Glutamatergic neuron (in vitro differentiated cells): ENCODE data around the gene MAMDC2. TPM values are rescaled to one million over a fixed set of nuclear protein-coding genes. Genes with fewer than 3 reads are reported as not detected.

Experiments
- DNase-seq: peaks from one replicate; pipeline ENCODE4 v3.0.0; 2022
- H3K27ac Mint-ChIP-seq: one replicate; pipeline ENCODE4 v1.8.0; 2020; ENCODE audit warnings: mild to moderate bottlenecking, mixed read lengths, inconsistent platforms; ENCODE audit not compliant: unreplicated experiment
- H3K27me3 Mint-ChIP-seq: one replicate; pipeline ENCODE4 v1.8.0; 2020; ENCODE audit warnings: mild to moderate bottlenecking, moderate library complexity, mixed read lengths, inconsistent platforms; ENCODE audit not compliant: unreplicated experiment
- H3K36me3 Mint-ChIP-seq: one replicate; pipeline ENCODE4 v1.8.0; 2020; ENCODE audit warnings: mild to moderate bottlenecking, mixed read lengths, inconsistent platforms; ENCODE audit not compliant: unreplicated experiment
- H3K4me1 Mint-ChIP-seq: one replicate; pipeline ENCODE4 v1.8.0; 2020; ENCODE audit warnings: mild to moderate bottlenecking, low read depth, mixed read lengths, inconsistent platforms; ENCODE audit not compliant: unreplicated experiment
- H3K4me3 Mint-ChIP-seq: one replicate; pipeline ENCODE4 v1.8.0; 2020; ENCODE audit warnings: mild to moderate bottlenecking, mixed read lengths, inconsistent platforms; ENCODE audit not compliant: unreplicated experiment
- H3K9me3 Mint-ChIP-seq: one replicate; pipeline ENCODE4 v1.8.0; 2020; ENCODE audit warnings: mild to moderate bottlenecking, moderate library complexity, mixed read lengths, inconsistent platforms; ENCODE audit not compliant: unreplicated experiment
- total RNA-seq: library from RNA; stranded (reverse); fragmentation: NEBNext Ultra II Directional; extraction: Animal tissue kit (Norgen Biotek cat#: 25700); gene quantifications from one replicate; pipeline ENCODE4 v1.2.1, GENCODE V29; 2021; ENCODE audit not compliant: unreplicated experiment
- TF ChIP-seq, protein P1 (sequence below): fragments of 200-600 bp; sonication (generic); IDR thresholded peaks from one replicate; pipeline ENCODE4 v1.5.0; 2021; ENCODE audit not compliant: partially characterized antibody, unreplicated experiment

The MAMDC2 gene
- total RNA-seq, 1 donor from 2014 or later: 0.22 TPM

GRCh38 chr9:70125621-70126263, 82.1 kb downstream of the MAMDC2 start:
- Mint-ChIP-seq H3K4me1 (peaks cover 3% of the 10 kb centered on the region), H3K4me3 (no peak overlapping the region), H3K9me3 (peaks cover 3% of the 10 kb centered on the region), H3K36me3 (no peaks in the 10 kb centered on the region), H3K27me3 (no peaks in the 10 kb centered on the region), H3K27ac (no peak overlapping the region)
- TF ChIP-seq, protein P1, sequence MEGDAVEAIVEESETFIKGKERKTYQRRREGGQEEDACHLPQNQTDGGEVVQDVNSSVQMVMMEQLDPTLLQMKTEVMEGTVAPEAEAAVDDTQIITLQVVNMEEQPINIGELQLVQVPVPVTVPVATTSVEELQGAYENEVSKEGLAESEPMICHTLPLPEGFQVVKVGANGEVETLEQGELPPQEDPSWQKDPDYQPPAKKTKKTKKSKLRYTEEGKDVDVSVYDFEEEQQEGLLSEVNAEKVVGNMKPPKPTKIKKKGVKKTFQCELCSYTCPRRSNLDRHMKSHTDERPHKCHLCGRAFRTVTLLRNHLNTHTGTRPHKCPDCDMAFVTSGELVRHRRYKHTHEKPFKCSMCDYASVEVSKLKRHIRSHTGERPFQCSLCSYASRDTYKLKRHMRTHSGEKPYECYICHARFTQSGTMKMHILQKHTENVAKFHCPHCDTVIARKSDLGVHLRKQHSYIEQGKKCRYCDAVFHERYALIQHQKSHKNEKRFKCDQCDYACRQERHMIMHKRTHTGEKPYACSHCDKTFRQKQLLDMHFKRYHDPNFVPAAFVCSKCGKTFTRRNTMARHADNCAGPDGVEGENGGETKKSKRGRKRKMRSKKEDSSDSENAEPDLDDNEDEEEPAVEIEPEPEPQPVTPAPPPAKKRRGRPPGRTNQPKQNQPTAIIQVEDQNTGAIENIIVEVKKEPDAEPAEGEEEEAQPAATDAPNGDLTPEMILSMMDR: no peak
- no peak for DNase-seq

DNA sequence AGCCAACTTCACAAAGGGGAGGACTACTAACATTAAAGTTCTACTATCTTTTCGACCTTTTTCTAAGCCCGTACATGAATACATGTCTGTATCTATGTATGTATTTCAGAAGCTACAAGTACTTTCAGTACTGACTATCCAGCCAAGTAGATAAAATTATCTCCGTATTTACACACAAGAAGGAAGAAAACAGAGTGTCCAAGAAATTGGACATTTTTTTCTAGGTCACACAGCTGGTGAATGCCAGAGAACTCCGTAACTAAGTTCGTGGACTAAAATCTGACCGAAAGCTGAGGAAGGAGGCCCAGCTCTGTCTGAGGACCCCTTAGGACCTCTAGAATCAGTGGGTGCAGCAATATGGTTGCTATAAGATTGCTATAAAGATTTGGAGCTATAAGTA, 83.4 kb downstream of the MAMDC2 start:
- Mint-ChIP-seq H3K27me3 (no peaks in the 10 kb centered on the region), H3K27ac (no peak overlapping the region), H3K4me1 (peaks cover 3% of the 10 kb centered on the region), H3K9me3 (peaks cover 3% of the 10 kb centered on the region), H3K4me3 (no peak overlapping the region), H3K36me3 (no peaks in the 10 kb centered on the region)
- TF ChIP-seq, protein P1: no peak
- no peak for DNase-seq

- Mint-ChIP-seq H3K36me3 (no peaks in the 10 kb centered on the region), H3K9me3 (peaks cover 3% of the 10 kb centered on the region), H3K4me1 (peaks cover 3% of the 10 kb centered on the region), H3K27me3 (no peaks in the 10 kb centered on the region), H3K27ac (no peak overlapping the region), H3K4me3 (no peak overlapping the region)
- no peak for DNase-seq
- TF ChIP-seq, protein P1: no peak
Observed at GRCh38 chr9:70127540-70128416, 84.1 kb downstream of the MAMDC2 start.

DNA sequence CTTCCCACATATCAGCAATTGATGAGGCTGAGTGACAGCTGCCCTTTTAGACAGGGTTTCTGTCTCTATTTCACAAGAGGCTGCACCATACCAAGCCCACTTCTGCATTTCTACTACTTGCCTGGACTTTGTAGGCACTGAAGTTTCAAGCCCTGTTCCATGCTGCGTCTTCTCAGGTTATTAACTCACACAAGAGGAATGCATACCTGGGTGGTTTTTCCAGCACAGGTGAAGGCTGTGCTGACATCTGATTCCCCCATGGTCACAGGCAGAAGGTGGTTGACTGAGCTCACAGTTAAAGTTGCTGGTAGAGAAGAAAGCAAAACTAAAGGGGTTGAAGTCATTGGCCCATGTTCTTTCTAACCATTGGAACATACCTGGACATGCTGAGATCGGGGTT, 86.6 kb downstream of the MAMDC2 start:
- peaks cover 5% of the 10 kb centered on the region for H3K4me1 Mint-ChIP-seq
- H3K27ac Mint-ChIP-seq: no peak overlapping the region
- DNase-seq: no peak
- H3K27me3 Mint-ChIP-seq: no peaks in the 10 kb centered on the region
- no peak overlapping the region for H3K4me3 Mint-ChIP-seq
- peaks cover 3% of the 10 kb centered on the region for H3K9me3 Mint-ChIP-seq
- TF ChIP-seq, protein P1: no peak
- H3K36me3 Mint-ChIP-seq: no peaks in the 10 kb centered on the region

DNA sequence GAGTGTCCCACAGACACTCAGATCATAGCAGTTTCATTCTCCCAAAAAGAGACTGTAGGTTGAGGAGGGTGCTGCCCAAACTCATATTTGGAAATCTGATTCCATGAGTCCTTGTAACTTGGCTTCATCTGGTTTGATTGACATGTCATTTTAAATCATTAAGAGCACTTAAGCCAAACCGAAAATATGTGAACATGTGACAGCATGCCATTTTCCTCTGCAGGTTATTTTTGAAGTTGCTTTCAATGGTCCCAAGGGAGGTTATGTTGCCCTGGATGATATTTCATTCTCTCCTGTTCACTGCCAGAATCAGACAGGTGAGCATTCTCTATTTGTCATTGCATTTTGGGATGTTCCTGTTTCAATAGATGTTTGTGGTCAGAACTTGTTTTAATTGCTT, 87.6 kb downstream of the MAMDC2 start:
- no peak overlapping the region for H3K4me3 Mint-ChIP-seq

More for the DNA sequence above, 87.6 kb downstream of the MAMDC2 start:
- Mint-ChIP-seq H3K36me3 (no peaks in the 10 kb centered on the region), H3K27me3 (no peaks in the 10 kb centered on the region), H3K27ac (no peak overlapping the region), H3K9me3 (peaks cover 3% of the 10 kb centered on the region), H3K4me1 (peaks cover 5% of the 10 kb centered on the region)
- TF ChIP-seq, protein P1: no peak
- no peak for DNase-seq
